Hepatocyte (in vitro differentiated cells): ENCODE results near the gene SIX2. TPM values are rescaled to one million over a fixed set of nuclear protein-coding genes. Genes with fewer than 3 reads are reported as not detected.

Source experiments
- DNase-seq: peaks from one replicate; pipeline ENCODE4 v3.0.0-alpha.2; 2016; ENCODE audit warnings: low spot score
- H2AFZ ChIP-seq: fragments of 200-600 bp; sonication (generic); 2 replicates; pipeline ENCODE4 v1.6.0; 2016; ENCODE audit warnings: antibody characterized with exemption, mild to moderate bottlenecking
- H3K27ac ChIP-seq: fragments of 200-600 bp; sonication (generic); 2 replicates; pipeline ENCODE4 v1.5.1; 2016; ENCODE audit warnings: mild to moderate bottlenecking
- H3K27me3 ChIP-seq: fragments of 200-600 bp; sonication (generic); 2 replicates; pipeline ENCODE4 v1.6.1; 2016
- H3K36me3 ChIP-seq: fragments of 200-600 bp; sonication (generic); replicated peaks from 2 replicates; pipeline ENCODE4 v1.5.1; 2016; ENCODE audit warnings: low read depth; ENCODE audit not compliant: insufficient read depth
- H3K4me1 ChIP-seq: fragments of 200-600 bp; sonication (generic); 2 replicates; pipeline ENCODE4 v1.5.1; 2016; ENCODE audit warnings: mild to moderate bottlenecking, moderate library complexity; ENCODE audit not compliant: insufficient read depth
- H3K4me2 ChIP-seq: fragments of 200-600 bp; sonication (generic); 2 replicates; pipeline ENCODE4 v1.6.0; 2016
- H3K4me3 ChIP-seq: fragments of 200-600 bp; sonication (generic); 2 replicates; pipeline ENCODE4 v1.5.1; 2016; ENCODE audit warnings: mild to moderate bottlenecking
- H3K79me2 ChIP-seq: fragments of 200-600 bp; sonication (generic); 2 replicates; pipeline ENCODE4 v1.6.0; 2017; ENCODE audit warnings: mild to moderate bottlenecking
- H3K9me2 ChIP-seq: fragments of 200-600 bp; sonication (generic); replicated peaks from 2 replicates; pipeline ENCODE4 v1.6.0; 2017; ENCODE audit warnings: mild to moderate bottlenecking; ENCODE audit not compliant: insufficient read depth
- H3K9me3 ChIP-seq: fragments of 200-600 bp; sonication (generic); 2 replicates; pipeline ENCODE4 v1.5.1; 2016; ENCODE audit warnings: low read depth, mild to moderate bottlenecking
- H4K20me1 ChIP-seq: fragments of 200-600 bp; sonication (generic); 2 replicates; pipeline ENCODE4 v1.6.0; 2016; ENCODE audit warnings: mild to moderate bottlenecking; ENCODE audit not compliant: insufficient read depth, poor library complexity, severe bottlenecking
- CTCF ChIP-seq: fragments of 200-600 bp; sonication (generic); IDR thresholded peaks from 2 replicates; pipeline ENCODE4 v1.5.1; 2016; ENCODE audit warnings: antibody characterized with exemption, mild to moderate bottlenecking; ENCODE audit not compliant: poor library complexity
- EZH2 ChIP-seq: fragments of 200-600 bp; sonication (generic); IDR thresholded peaks from 2 replicates; pipeline ENCODE4 v1.6.1; 2016; ENCODE audit warnings: antibody characterized with exemption, mild to moderate bottlenecking, borderline replicate concordance
- EZH2phosphoT487 ChIP-seq: fragments of 200-600 bp; sonication (generic); IDR thresholded peaks from one replicate; pipeline ENCODE4 v1.6.1; 2018; ENCODE audit warnings: antibody characterized with exemption, mild to moderate bottlenecking, low read depth, moderate library complexity; ENCODE audit not compliant: unreplicated experiment, severe bottlenecking
- WGBS: methylation state at CpG from one replicate; pipeline ENCODE4 v1.1.6; 2016; ENCODE audit warnings: low lambda C conversion rate; ENCODE audit errors: missing lambda C conversion rate; 5-methylcytosine and 5-hydroxymethylcytosine counted together
- polyA plus RNA-seq: library from polyadenylated mRNA; unstranded; fragments of >200 nt; fragmentation: Nextera tagmentation; extraction: Ambion mirVana; gene quantifications from 2 replicates; pipeline ENCODE4 v1.2.1, GENCODE V29; 2016
- total RNA-seq: library from RNA; depleted of rRNA; stranded (reverse); fragments of >200 nt; gene quantifications from 2 replicates; pipeline ENCODE4 v1.2.3, GENCODE V29; 2014

Gene SIX2
- total and polyA plus RNA-seq, 2 experiments from 2014 or later, result 0.53 to 1.3 TPM

DNA sequence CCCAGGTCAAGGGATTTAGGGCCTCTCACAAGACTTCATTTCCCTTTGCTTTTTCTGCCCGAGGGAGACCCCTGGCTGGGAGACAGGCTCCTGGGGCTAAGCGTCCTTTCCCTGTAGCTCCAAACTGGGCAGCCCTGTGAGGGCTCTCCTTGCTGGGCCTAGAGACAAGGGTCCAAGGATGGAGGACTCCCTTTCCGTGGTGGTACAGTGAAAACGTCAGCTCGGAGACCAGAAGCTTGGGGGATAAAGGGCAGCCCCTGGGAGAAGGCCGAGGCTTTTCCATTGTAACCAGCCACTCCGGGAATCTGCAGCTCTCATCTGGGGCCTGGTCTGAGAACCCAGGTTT lies 2.3 kb downstream of the SIX2 start:
- TF ChIP-seq EZH2phosphoT487 (no peak), EZH2 (no peak), CTCF (no peak)
- no peaks in the 10 kb centered on the region for H3K9me3 ChIP-seq

DNA sequence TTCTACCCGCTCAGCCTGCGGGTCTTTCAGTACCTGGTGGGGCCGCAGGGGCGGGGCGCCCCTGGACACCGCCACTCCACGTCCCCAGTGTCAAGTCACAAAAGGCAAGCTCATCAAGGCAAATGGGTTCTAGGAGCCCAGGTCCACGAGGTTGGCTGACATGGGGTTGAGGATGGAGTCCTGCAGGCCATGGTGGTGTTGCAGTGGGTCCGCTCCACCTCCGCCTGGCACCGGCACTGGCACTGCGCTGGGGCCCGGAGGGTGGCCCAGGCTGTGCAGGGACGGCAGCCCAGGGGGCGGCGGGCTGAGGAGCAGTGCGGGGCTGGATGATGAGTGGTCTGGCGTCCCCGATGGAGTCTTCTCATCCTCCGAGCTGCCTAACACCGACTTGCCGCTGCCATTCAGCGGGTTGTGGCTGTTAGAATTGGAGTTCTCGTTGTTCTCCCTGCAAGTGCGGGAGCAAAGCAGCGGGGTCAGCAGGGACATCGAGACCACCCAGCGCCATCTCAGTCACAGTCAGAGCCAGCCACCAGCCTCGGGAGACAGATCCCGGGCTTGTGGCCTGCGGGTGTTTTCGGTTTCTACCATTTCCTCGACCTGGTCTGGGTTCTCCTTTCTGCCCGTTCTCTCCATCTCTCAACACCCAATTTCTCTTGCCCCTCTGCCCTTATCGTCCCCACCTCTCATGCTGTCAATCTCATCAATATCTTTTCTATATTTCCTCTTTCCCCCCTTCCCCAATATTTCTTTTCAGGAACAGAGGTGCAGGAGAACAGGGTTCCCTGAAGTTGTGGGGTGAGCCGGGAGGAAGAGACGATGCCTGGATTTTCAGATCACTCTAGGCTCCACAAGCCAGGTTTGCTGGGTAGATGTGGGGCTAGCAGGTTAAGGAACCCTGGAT lies 3.0 kb downstream of the SIX2 start:
- Histone ChIP-seq H3K27ac (no peak overlapping the region), H3K27me3 (peaks cover 91% of the 10 kb centered on the region), H4K20me1 (no peaks in the 10 kb centered on the region), H3K4me2 (no peak overlapping the region), H3K79me2 (no peaks in the 10 kb centered on the region), H3K9me3 (no peaks in the 10 kb centered on the region), H3K4me1 (peaks cover 25% of the 10 kb centered on the region), H3K36me3 (no peaks in the 10 kb centered on the region), H3K9me2 (no peaks in the 10 kb centered on the region), H3K4me3 (no peak overlapping the region), H2AFZ (no peak overlapping the region)
- 41% methylated on average over 37 of the region's 37 CpGs for WGBS
- TF ChIP-seq EZH2phosphoT487 (peak; percentile 16), EZH2 (no peak)
- DNase-seq, result no peak

More for the DNA sequence above, 2.3 kb downstream of the SIX2 start:
- no peaks in the 10 kb centered on the region for H3K79me2 ChIP-seq
- DNase-seq, result no peak
- H2AFZ ChIP-seq, result no peak overlapping the region
- WGBS, result 65% methylated on average over 7 of the region's 7 CpGs
- H3K4me1 ChIP-seq, result peaks cover 25% of the 10 kb centered on the region
- no peak overlapping the region for H3K4me2 ChIP-seq
- H3K9me2 ChIP-seq, result no peaks in the 10 kb centered on the region
- no peak overlapping the region for H3K4me3 ChIP-seq
- H3K36me3 ChIP-seq, result no peaks in the 10 kb centered on the region
- H3K27me3 ChIP-seq, result peaks cover 91% of the 10 kb centered on the region
- H3K27ac ChIP-seq, result no peak overlapping the region
- no peaks in the 10 kb centered on the region for H4K20me1 ChIP-seq

DNA sequence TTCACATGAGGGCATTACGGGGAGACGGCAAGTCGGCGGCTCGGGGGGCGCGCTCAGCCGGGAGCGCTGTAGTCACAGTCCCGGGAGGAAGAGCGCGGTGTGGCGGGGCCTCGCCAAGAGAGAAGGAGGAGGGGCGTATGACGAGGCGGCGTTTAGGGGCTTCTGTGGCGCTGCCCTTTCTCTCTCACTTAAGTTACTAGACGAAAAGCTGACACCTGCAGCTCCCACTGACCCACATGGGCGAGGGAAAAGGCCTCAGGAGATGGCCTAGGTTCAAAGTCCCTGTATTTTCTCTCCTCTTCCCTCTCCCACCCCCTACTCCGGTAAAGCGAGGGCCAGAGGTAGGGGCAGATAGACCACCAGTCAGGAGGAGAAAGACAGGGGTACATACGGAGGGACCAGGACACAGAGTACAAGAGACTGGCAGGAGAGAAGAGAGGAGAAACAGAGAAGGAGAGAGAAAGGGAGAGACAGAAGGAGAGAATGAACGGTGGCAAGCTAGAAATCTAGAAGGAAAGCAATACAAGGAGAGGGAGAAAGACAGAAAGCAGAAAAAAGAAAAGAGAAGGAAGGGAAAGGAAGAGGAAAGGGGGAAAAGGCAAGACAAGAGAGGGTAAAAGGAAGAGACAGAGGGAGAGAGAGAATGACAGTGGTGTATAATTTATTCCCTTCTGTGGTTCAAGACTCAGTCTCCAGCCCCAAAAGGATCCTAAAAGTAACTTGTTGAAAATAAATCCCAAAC lies 3.8 kb downstream of the SIX2 start:
- no peaks in the 10 kb centered on the region for H3K36me3 ChIP-seq
- peaks cover 24% of the 10 kb centered on the region for H3K4me1 ChIP-seq
- no peaks in the 10 kb centered on the region for H3K79me2 ChIP-seq
- peak overlapping the region; percentile 74 for H2AFZ ChIP-seq
- 11% methylated on average over 24 of the region's 25 CpGs for WGBS
- H3K27ac ChIP-seq, result no peak overlapping the region
- H3K4me3 ChIP-seq, result peak overlapping the region; percentile 26
- H3K9me3 ChIP-seq, result no peaks in the 10 kb centered on the region
- H3K9me2 ChIP-seq, result no peaks in the 10 kb centered on the region
- TF ChIP-seq EZH2, result no peak
- TF ChIP-seq EZH2phosphoT487, result no peak
- peak overlapping the region; percentile 78 for H3K4me2 ChIP-seq
- H4K20me1 ChIP-seq, result no peaks in the 10 kb centered on the region
- no peak for DNase-seq
- H3K27me3 ChIP-seq, result peaks cover 91% of the 10 kb centered on the region

- peaks cover 92% of the 10 kb centered on the region for H3K27me3 ChIP-seq
- no peak for DNase-seq
- 4% methylated on average over 43 of the region's 45 CpGs for WGBS
- no peaks in the 10 kb centered on the region for H3K9me2 ChIP-seq
- no peaks in the 10 kb centered on the region for H3K36me3 ChIP-seq
- no peaks in the 10 kb centered on the region for H3K79me2 ChIP-seq
- H2AFZ ChIP-seq, result peak overlapping the region; percentile 74
- H3K27ac ChIP-seq, result no peak overlapping the region
- peak overlapping the region; percentile 78 for H3K4me2 ChIP-seq
- TF ChIP-seq CTCF, result no peak
- TF ChIP-seq EZH2, result peak; percentile 96
- peak; percentile 94 for TF ChIP-seq EZH2phosphoT487
- H3K4me3 ChIP-seq, result peak overlapping the region; percentile 26
- no peaks in the 10 kb centered on the region for H4K20me1 ChIP-seq
- H3K4me1 ChIP-seq, result peaks cover 19% of the 10 kb centered on the region
- no peaks in the 10 kb centered on the region for H3K9me3 ChIP-seq
These were observed 4.6 kb downstream of the SIX2 start for GRCh38 chr2:45004562-45005191.
